Measurements from ENCODE around the gene PLAAT3.

The PLAAT3 gene

DNA sequence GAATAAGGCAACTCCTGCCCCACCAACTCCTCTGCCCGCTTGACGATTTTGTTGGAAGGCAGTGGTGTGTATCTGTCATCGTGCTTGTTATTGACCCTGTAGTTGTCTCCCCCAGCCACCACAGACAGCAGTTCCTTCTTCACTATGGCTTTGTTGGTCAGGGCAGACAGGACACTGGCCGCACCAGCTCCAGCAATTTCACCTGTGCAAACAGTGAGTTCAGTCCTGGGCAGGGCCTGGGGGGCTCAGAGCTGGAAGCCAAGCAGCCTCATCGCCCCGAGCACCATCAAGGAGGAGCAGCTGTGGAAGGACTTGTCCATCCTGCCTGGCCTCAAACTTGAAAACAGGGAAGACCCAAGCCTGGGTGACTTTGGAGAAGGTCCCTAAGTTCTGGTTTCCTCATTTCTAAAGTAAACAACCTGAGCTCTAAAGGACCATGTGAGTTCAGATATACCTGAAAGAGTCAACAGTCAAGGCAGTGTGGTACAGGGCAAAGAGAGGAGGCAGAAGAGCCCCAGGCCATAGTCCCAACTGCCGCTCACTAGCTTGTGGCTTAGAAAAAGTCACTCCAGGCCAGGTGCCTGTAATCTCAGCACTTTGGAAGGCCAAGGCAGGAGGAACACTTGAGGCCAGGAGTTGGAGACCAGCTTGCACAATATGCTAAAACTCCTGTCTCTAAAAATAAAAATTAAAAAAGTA is 55.6 kb downstream of the PLAAT3 start:
- no peak for DNase-seq (ENCODE audit: low read depth, low spot score)
- in situ Hi-C loops (cut with HindIII; ENCODE audit: low sequenced_read_pairs), result no loop called here
- TF ChIP-seq, protein P1, sequence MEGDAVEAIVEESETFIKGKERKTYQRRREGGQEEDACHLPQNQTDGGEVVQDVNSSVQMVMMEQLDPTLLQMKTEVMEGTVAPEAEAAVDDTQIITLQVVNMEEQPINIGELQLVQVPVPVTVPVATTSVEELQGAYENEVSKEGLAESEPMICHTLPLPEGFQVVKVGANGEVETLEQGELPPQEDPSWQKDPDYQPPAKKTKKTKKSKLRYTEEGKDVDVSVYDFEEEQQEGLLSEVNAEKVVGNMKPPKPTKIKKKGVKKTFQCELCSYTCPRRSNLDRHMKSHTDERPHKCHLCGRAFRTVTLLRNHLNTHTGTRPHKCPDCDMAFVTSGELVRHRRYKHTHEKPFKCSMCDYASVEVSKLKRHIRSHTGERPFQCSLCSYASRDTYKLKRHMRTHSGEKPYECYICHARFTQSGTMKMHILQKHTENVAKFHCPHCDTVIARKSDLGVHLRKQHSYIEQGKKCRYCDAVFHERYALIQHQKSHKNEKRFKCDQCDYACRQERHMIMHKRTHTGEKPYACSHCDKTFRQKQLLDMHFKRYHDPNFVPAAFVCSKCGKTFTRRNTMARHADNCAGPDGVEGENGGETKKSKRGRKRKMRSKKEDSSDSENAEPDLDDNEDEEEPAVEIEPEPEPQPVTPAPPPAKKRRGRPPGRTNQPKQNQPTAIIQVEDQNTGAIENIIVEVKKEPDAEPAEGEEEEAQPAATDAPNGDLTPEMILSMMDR (IDR thresholded peaks at IDR 0.05; ENCODE audit: low read depth, low read length), result no peak
- no peak overlapping the region for H3K4me3 ChIP-seq (ENCODE audit: low read depth, low read length)

DNA sequence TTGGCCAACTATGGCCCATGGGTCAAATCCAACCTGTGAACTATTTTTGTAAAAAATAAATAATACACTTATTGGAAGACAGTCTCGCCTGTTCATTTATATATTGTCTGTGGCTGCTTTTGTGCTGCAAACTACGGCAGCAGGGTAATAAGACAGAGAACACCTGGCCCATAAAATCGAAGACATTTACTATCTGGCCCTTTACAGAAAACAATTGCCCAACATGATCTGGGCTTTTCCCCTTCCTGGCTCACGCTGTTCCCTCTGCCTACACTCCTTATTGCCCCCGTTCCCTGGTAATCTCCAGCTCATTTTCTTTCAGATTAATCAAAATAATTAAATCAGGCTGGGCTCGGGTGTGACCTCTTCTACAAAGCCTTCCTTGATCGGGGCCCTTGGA is 56.7 kb downstream of the PLAAT3 start:
- no peak overlapping the region for H3K4me3 ChIP-seq (ENCODE audit: low read depth, low read length)
- TF ChIP-seq, protein P1 (IDR thresholded peaks at IDR 0.05; ENCODE audit: low read depth, low read length), result no peak
- in situ Hi-C loops (cut with HindIII; ENCODE audit: low sequenced_read_pairs), result no loop called here
- no peak for DNase-seq (ENCODE audit: low read depth, low spot score)

DNA sequence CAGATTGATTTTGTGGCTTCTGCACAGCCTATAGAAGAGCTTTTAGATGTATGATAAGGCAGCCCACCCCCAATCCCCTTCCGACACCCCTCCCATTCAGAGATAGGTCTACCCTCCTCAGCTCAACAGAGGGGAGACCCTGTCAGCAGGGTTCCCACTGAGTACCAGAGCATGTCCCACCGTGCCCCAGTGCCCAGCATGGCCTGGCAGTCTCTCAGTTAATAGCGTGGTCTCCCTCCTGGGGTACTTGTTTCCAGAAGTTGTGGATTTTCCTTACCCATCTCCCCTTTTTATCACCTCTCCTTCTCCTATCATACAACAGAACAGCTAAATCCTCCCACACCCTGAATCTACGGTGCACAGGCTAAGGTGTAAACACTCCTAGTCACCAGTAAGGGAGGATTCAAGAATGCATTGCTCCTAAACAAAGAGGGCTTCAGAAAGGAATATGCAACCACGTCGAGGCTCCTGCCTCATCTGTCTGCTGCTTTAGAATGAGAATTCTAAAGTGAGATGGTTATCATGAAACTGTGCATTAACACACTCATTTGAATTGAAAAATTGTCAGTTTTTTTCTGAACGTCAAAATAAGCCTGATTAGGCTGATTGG is 57.7 kb downstream of the PLAAT3 start:
- TF ChIP-seq, protein P1 (IDR thresholded peaks at IDR 0.05; ENCODE audit: low read depth, low read length), result no peak
- no peak for DNase-seq (ENCODE audit: low read depth, low spot score)
- in situ Hi-C loops (cut with HindIII; ENCODE audit: low sequenced_read_pairs), result no loop called here
- H3K4me3 ChIP-seq (ENCODE audit: low read depth, low read length), result no peak overlapping the region

DNA sequence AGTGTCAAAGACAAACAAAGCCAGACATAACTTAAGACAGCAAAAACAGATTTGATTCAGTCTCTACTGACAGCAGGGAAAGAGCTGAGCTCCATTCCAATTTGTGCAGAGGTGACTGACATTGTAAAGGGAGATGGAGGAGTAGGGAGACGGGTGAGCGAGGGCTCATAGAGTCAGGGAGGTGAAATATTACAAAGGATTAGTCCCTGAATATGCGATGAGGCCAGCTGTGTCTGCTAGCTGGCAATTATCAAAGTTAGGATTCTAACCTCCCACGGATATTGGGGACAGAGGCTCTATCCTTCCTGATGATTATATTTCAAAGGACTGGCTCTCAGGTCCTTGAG is 59.4 kb downstream of the PLAAT3 start:
- DNase-seq (ENCODE audit: low read depth, low spot score), result no peak
- TF ChIP-seq, protein P1 (IDR thresholded peaks at IDR 0.05; ENCODE audit: low read depth, low read length), result no peak
- no peak overlapping the region for H3K4me3 ChIP-seq (ENCODE audit: low read depth, low read length)
- in situ Hi-C loops (cut with HindIII; ENCODE audit: low sequenced_read_pairs), result no loop called here

DNA sequence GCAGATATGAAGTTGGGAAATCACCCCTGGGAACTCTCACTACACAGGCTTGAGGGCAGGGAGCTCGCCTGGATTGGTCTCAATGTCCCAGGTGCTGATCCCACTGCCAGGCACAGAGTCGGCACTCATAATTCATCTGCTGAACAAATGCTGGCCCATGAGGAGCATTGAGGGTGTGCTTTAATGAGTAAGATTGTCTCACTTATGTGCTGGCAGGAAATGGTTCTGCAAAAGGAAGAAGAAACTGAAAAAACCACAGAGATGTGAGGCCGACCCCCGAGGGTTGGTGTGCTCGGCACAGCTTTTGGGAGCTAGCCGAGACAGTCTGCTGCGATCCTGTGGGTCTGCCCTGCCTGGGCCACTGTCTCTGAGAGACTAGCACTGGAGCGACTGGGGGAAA is 60.5 kb downstream of the PLAAT3 start:
- TF ChIP-seq, protein P1 (IDR thresholded peaks at IDR 0.05; ENCODE audit: low read depth, low read length), result no peak
- in situ Hi-C loops (cut with HindIII; ENCODE audit: low sequenced_read_pairs), result no loop called here
- H3K4me3 ChIP-seq (ENCODE audit: low read depth, low read length), result no peak overlapping the region
- no peak for DNase-seq (ENCODE audit: low read depth, low spot score)

DNA sequence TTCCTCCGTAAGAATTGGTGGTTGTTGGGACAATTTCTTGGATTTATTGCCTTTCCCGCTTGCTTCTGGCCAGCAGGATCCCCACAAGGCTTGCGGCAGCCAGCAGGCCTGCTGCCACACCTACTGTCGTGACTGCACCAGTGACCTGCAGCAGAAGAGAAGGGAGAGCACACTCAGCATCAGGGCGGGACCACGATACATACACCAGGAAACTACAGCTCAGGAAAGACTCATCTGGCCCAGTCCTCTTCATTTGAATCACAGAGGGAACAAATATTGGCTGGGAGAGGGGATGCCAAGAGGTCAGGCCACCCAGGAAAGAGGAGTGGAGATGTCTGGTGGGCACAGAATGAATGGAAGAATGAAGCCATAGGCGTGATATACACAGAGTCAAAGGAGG is 61.3 kb downstream of the PLAAT3 start:
- H3K4me3 ChIP-seq (ENCODE audit: low read depth, low read length), result no peak overlapping the region
- in situ Hi-C loops (cut with HindIII; ENCODE audit: low sequenced_read_pairs), result no loop called here
- DNase-seq (ENCODE audit: low read depth, low spot score), result no peak
- TF ChIP-seq, protein P1 (IDR thresholded peaks at IDR 0.05; ENCODE audit: low read depth, low read length), result no peak

Measured in astrocyte of the spinal cord (primary cell).